Breast epithelium (tissue), 3 donors: ENCODE data around the gene ZFYVE21.

Experiments
- CTCF ChIP-seq, 3 donors: fragments of 450-650 bp; IDR thresholded peaks; one replicate each; pipeline ENCODE4 v1.5.1; 2016 to 2017; ENCODE audit warnings: antibody characterized with exemption in 3 of 3, mild to moderate bottlenecking in 3 of 3, moderate library complexity in 3 of 3
- POLR2A ChIP-seq: fragments of 450-650 bp; IDR thresholded peaks from one replicate; pipeline ENCODE4 v1.6.1; 2016; ENCODE audit warnings: antibody characterized with exemption, mild to moderate bottlenecking, moderate library complexity

GRCh38 chr14:103712633-103713247 lies 2.9 kb upstream of the ZFYVE21 start:
- TF ChIP-seq CTCF (IDR thresholded peaks at IDR 0.05) (no peak), POLR2A (no peak)
